ENCODE results near the gene COBL. TPM values are rescaled to one million over a fixed set of nuclear protein-coding genes. Genes with fewer than 3 reads are reported as not detected.

The COBL gene
- total RNA-seq, 2 experiments from 2014 or later: not detected

- no peaks in the 10 kb centered on the region for H3K9me3 Mint-ChIP-seq
- CTCF ChIA-PET: interaction anchor here (0.6 kb wide), 1 partner anchor 603 kb away, joined by 3 read pairs; no protein-coding TSS in a partner anchor
Measured at GRCh38 chr7:51034521-51035264, 281.9 kb downstream of the COBL start.

GRCh38 chr7:51033727-51034520, 282.7 kb downstream of the COBL start:
- peaks cover 6% of the 10 kb centered on the region for H3K27me3 Mint-ChIP-seq
- no peaks in the 10 kb centered on the region for H3K4me1 Mint-ChIP-seq
- H3K4me3 Mint-ChIP-seq: no peak overlapping the region
- no peak overlapping the region for H3K27ac Mint-ChIP-seq
- no peak for DNase-seq
- CTCF ChIA-PET: interaction anchor here (0.6 kb wide), 1 partner anchor 603 kb away, joined by 3 read pairs; no protein-coding TSS in a partner anchor
- H3K9me3 Mint-ChIP-seq: no peaks in the 10 kb centered on the region
- no peaks in the 10 kb centered on the region for H3K36me3 Mint-ChIP-seq (ENCODE audit: low read depth)
- POLR2A ChIA-PET: interaction anchor here (0.9 kb wide), 1 partner anchor 89 kb away, joined by 4 read pairs; no protein-coding TSS in a partner anchor

More at GRCh38 chr7:51034521-51035264, 281.9 kb downstream of the COBL start:
- Mint-ChIP-seq H3K27ac (no peak overlapping the region), H3K4me3 (no peak overlapping the region), H3K36me3 (ENCODE audit: low read depth) (no peaks in the 10 kb centered on the region), H3K27me3 (peaks cover 6% of the 10 kb centered on the region), H3K4me1 (no peaks in the 10 kb centered on the region)
- DNase-seq: no peak
- POLR2A ChIA-PET: no interaction called here

GRCh38 chr7:51031791-51032515, 284.7 kb downstream of the COBL start:
- H3K27me3 Mint-ChIP-seq: peaks cover 6% of the 10 kb centered on the region
- H3K4me1 Mint-ChIP-seq: no peaks in the 10 kb centered on the region
- no peak for DNase-seq
- ChIA-PET POLR2A (no interaction called here), CTCF (no interaction called here)
- H3K4me3 Mint-ChIP-seq: no peak overlapping the region
- H3K9me3 Mint-ChIP-seq: no peaks in the 10 kb centered on the region
- no peak overlapping the region for H3K27ac Mint-ChIP-seq
- no peaks in the 10 kb centered on the region for H3K36me3 Mint-ChIP-seq (ENCODE audit: low read depth)

- H3K9me3 Mint-ChIP-seq: no peaks in the 10 kb centered on the region
- CTCF ChIA-PET: interaction anchor here (1.6 kb wide), 1 partner anchor 11 kb away, joined by 5 read pairs; no protein-coding TSS in a partner anchor
- H3K27me3 Mint-ChIP-seq: peaks cover 6% of the 10 kb centered on the region
- no peak overlapping the region for H3K4me3 Mint-ChIP-seq
- POLR2A ChIA-PET: no interaction called here
- H3K36me3 Mint-ChIP-seq (ENCODE audit: low read depth): no peaks in the 10 kb centered on the region
- H3K27ac Mint-ChIP-seq: no peak overlapping the region
- no peaks in the 10 kb centered on the region for H3K4me1 Mint-ChIP-seq
- no peak for DNase-seq
Measured at GRCh38 chr7:51031216-51031615, 285.4 kb downstream of the COBL start.

GRCh38 chr7:51029701-51030191, 286.9 kb downstream of the COBL start:
- H3K4me3 Mint-ChIP-seq: no peak overlapping the region
- no peaks in the 10 kb centered on the region for H3K4me1 Mint-ChIP-seq
- H3K36me3 Mint-ChIP-seq (ENCODE audit: low read depth): no peaks in the 10 kb centered on the region
- H3K27ac Mint-ChIP-seq: no peak overlapping the region
- POLR2A ChIA-PET: no interaction called here
- CTCF ChIA-PET: interaction anchor here (1.6 kb wide), 1 partner anchor 9 kb away, joined by 5 read pairs; no protein-coding TSS in a partner anchor
- peaks cover 6% of the 10 kb centered on the region for H3K27me3 Mint-ChIP-seq
- no peak for DNase-seq
- H3K9me3 Mint-ChIP-seq: no peaks in the 10 kb centered on the region

DNA sequence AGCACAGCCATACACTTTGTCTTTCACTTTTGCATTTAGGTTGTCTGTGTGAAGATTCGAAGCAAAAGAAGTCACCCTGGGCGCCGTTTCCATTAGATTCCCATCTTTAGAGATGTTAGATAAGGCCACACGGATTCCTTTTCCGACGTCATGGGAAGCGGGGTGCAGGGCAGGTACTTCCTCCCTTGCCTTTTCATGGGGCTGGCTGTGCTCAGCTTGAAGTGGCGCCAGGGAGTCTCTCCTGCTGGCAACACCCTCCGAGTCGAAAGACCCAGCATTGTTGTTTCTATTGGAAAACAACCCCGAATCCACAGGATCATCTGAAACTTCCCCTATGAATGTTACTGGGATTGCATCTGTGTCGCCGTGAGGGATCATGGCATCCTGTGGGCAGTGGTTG, 287.5 kb downstream of the COBL start:
- CTCF ChIA-PET: no interaction called here
- H3K4me1 Mint-ChIP-seq: no peaks in the 10 kb centered on the region
- peaks cover 6% of the 10 kb centered on the region for H3K27me3 Mint-ChIP-seq
- POLR2A ChIA-PET: no interaction called here
- H3K27ac Mint-ChIP-seq: no peak overlapping the region
- no peaks in the 10 kb centered on the region for H3K36me3 Mint-ChIP-seq (ENCODE audit: low read depth)
- H3K9me3 Mint-ChIP-seq: no peaks in the 10 kb centered on the region
- no peak overlapping the region for H3K4me3 Mint-ChIP-seq
- no peak for DNase-seq

DNA sequence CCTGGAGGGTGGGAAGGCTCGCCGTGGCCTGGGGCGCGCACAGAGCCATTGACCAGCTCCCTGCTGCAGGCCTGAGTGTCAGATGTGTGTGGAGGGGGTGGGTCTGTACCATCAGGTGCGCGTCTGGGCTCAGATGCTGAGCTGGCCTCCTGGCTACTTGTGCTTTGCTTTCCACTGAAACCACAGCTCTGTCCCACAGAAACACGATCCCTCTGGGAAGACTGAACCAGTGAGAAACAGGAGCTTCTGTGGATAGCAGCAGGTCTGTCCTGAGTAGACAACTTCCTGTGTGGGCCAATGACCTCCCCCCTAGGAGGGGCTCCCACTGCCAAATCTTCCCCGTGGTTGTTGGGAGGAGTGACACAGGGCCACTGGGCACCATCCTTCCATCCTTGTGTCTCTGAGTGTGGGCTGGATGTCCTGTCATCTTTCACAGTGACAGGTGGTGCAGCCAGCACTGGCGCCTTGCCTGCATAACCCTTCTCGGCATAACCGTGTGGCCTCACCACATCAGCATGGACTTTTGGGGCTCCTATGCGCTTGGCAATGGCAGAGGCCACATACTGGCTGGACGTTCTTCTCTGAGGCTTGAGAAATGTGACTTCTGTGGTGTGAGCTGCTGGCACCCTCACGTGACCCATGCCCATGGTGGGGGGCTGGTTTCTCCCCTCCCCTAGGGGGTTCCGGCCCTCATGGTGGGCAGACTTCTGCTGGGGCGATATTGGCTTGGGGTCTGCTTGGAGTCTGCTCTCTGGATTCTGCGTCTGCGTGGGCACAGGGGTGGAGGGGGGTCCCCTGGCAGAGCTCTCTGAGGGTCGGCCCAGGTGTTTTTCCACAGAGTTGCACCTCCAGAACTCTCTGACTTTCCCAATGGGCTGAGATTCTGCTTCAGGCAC, 288.4 kb downstream of the COBL start:
- no peak for DNase-seq
- Mint-ChIP-seq H3K4me3 (no peak overlapping the region), H3K9me3 (no peaks in the 10 kb centered on the region), H3K27me3 (peaks cover 3% of the 10 kb centered on the region), H3K4me1 (no peaks in the 10 kb centered on the region), H3K27ac (no peak overlapping the region), H3K36me3 (ENCODE audit: low read depth) (no peaks in the 10 kb centered on the region)
- ChIA-PET CTCF (no interaction called here), POLR2A (no interaction called here)

DNA sequence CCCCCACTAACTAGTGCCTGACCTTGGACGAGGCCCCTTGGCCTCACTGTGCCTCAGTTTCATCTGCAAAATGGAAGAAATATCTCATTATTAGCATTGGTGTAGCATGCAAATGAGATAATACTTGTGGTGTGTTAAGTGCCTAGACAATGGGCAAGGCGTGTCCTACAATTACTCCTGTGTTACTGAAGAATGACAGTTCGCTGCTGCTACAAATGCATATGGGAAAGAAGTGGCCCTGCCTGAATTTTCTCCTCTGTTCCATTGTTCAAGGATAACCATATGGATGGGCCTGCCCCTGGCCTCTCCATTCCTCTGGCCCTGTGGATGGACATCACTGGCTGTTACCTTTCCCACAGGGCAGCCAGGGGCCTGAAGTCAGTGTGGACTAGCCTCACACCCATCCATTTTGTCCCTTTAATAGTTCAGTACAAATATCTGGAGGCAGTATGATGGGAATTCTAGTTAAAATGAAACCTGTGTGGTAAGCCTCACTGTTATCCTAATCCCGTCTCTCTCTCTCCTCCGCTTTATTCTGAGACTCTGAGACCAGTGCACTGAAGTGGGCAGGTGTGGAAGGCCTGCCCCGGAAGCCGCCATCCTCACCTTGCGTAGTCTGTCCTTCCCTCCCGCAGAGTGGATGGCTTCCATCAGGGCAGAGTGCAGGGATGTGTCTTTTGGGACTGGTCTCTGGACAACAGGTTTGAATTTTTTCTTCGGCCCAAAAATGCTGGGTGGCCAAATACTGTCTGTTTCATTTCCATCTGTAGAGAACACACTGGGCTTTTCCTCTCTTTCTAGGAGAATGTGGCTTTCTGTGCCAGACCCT, 289.3 kb downstream of the COBL start:
- no peak for DNase-seq
- Mint-ChIP-seq H3K27ac (no peak overlapping the region), H3K36me3 (ENCODE audit: low read depth) (no peaks in the 10 kb centered on the region), H3K4me3 (no peak overlapping the region), H3K27me3 (no peaks in the 10 kb centered on the region), H3K4me1 (no peaks in the 10 kb centered on the region), H3K9me3 (no peaks in the 10 kb centered on the region)
- POLR2A ChIA-PET: no interaction called here
- CTCF ChIA-PET: no interaction called here

- Mint-ChIP-seq H3K4me1 (no peaks in the 10 kb centered on the region), H3K27me3 (peaks cover 2% of the 10 kb centered on the region), H3K27ac (no peak overlapping the region), H3K9me3 (no peaks in the 10 kb centered on the region), H3K36me3 (ENCODE audit: low read depth) (no peaks in the 10 kb centered on the region), H3K4me3 (no peak overlapping the region)
- ChIA-PET POLR2A (interaction anchor here (0.5 kb wide), 1 partner anchor 102 kb away, joined by 3 read pairs; no protein-coding TSS in a partner anchor), CTCF (no interaction called here)
- no peak for DNase-seq
Measured at GRCh38 chr7:51026341-51026740, 290.3 kb downstream of the COBL start.

- ChIA-PET CTCF (no interaction called here), POLR2A (no interaction called here)
- no peaks in the 10 kb centered on the region for H3K4me1 Mint-ChIP-seq
- H3K4me3 Mint-ChIP-seq: no peak overlapping the region
- H3K27me3 Mint-ChIP-seq: peaks cover 2% of the 10 kb centered on the region
- no peak overlapping the region for H3K27ac Mint-ChIP-seq
- DNase-seq: no peak
- no peaks in the 10 kb centered on the region for H3K9me3 Mint-ChIP-seq
- no peaks in the 10 kb centered on the region for H3K36me3 Mint-ChIP-seq (ENCODE audit: low read depth)
Measured at GRCh38 chr7:51025668-51026067, 290.9 kb downstream of the COBL start.

- ChIA-PET CTCF (no interaction called here), POLR2A (no interaction called here)
- Mint-ChIP-seq H3K4me3 (no peak overlapping the region), H3K4me1 (no peaks in the 10 kb centered on the region), H3K27ac (no peak overlapping the region), H3K36me3 (ENCODE audit: low read depth) (no peaks in the 10 kb centered on the region), H3K27me3 (peaks cover 2% of the 10 kb centered on the region), H3K9me3 (no peaks in the 10 kb centered on the region)
- no peak for DNase-seq
Measured at GRCh38 chr7:51024867-51025266, 291.7 kb downstream of the COBL start.
